HG02884 (cell line): ENCODE measurements around the gene GSG1L.

ENCODE experiments used
- ATAC-seq: cut with Tn5 transposase; IDR thresholded peaks from one replicate; pipeline ENCODE4 v1.9.1; 2021; ENCODE audit warnings: mild to moderate bottlenecking, moderate library complexity; ENCODE audit not compliant: unreplicated experiment

The GSG1L gene

DNA sequence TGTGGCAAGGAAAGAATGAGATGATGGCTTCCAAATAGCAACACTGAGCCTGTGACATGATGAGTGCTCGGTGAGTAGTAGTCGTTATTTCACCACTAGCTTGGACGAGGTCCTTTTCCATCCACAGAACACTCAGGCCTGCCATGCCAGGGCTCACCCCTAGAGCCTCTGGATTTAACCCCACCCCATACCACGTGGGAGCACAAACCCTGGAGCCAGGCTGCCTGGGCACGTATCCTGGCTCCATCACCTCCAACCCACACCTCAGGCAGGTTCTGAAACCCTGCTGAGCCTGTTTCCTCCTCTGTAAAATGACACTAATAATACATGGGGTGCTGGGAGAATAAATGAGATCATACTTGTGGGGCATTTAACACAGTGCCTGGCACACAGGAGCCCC lies 321.2 kb downstream of the GSG1L start:
- ATAC-seq: no peak

DNA sequence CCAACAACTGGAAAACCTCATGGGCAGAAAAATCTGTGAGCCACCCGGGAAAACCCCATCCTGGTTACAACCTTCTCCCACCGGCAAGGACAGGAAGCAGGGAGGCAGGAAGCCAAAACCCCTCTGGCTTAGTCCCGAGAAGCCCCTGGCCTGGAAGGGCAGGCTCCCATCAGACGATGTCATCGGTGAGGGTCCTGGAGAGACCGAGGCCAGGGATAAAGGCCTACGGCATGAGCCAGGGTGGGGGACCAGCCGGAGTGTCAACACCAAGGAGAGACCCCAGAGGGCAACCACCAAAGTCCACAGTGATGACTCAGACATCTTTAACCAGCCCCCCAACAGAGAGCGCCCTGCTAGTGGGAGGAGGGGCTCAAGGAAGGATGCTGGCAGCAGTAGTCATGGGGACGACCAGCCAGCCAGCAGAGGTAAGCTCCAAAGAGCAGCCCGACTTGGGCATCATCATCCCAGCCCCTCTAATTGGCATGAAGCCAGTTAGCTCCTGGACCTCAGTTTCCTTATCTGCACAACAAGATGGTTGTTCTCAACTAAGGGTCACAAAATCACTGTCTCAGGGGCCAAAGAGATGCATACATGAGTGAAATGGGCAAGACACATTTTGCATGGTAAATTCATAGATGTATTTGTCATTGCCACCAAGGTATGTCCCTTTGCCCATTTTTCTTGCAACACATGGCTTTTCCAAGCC lies 322.9 kb downstream of the GSG1L start:
- ATAC-seq: no peak

DNA sequence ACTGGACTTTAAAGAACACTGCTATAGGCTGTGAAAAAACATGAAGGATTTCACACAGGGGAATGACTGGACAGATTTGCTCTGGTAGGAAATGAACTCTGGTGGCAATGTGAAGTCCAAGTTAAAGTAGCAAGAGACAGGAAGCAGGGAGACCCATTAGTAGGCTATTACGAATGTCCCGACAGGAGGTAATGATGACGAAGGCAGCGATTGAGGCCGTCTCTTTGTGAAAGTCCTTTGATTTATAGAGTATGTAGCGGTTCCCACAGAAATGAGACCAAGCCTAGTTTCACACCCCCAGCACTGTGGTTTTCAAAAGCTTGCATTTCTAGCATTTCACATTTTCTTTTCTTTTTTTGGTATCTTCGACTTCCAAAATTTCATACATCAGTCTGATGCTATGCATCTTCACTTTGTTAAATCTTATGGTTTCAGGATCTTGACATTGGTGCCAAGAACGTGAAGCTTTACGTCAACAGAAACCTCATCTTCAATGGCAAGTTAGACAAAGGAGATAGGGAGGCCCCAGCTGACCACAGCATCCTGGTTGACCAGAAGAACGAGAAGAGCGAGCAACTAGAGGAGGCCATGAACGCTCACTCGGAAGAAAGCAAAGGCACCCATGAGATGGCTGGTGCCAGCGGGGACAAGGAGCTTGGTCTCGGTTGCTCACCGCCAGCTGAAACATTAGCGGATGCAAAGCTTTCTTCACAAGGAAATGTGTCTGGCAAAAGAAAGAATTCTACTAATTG lies 323.7 kb downstream of the GSG1L start:
- no peak for ATAC-seq

DNA sequence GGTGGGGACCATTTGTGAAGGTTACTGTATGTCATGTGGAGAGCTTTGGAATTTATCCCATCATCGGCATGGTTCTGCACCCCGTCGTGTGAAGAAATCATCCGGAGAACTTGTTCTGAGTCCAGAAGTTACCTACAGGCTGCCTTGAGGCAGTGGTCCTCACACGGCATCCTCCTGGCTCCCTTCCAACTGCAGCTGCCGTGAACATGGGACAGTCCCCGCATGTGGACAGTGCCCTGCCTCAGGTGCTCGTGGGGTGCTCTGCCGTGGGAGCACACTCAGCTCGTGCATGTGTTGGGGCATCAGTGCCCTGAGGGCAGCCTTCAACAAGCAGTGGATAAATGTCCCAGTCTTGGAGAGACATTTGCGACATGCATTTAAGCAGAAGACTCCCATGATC lies 324.9 kb downstream of the GSG1L start:
- no peak for ATAC-seq
